B cell (primary cell): ENCODE data around the gene STAG2. TPM values are rescaled to one million over a fixed set of nuclear protein-coding genes. Genes with fewer than 3 reads are reported as not detected.

Experiments used
- ATAC-seq: fragments of 200-7000 bp; cut with Tn5 transposase; one replicate; pipeline ENCODE4 v1.10.0; 2021; ENCODE audit warnings: low read depth, mild to moderate bottlenecking, moderate number of reproducible peaks, moderate library complexity
- CTCF ChIA-PET: fragments of 350-600 bp; sonication (Branson Sonifier 250); formaldehyde crosslinking; loops from one replicate; lab custom pipeline; 2021; ENCODE audit warnings: antibody characterized with exemption, inconsistent platforms; lab: Charles Lee
- POLR2A ChIA-PET: fragments of 350-600 bp; sonication (Branson Sonifier 250); formaldehyde crosslinking; loops from one replicate; lab custom pipeline; 2021; ENCODE audit warnings: antibody characterized with exemption; lab: Charles Lee
- DNase-seq: peaks from one replicate; pipeline ENCODE4 v3.0.0; 2013
- H2AFZ ChIP-seq: 2 replicates; pipeline ENCODE4 v1.6.1; 2012; ENCODE audit warnings: mild to moderate bottlenecking, low read depth, low read length; ENCODE audit not compliant: insufficient read depth, poor library complexity, severe bottlenecking
- H3K27ac ChIP-seq, 2 donors: 1 replicate in 1 of 2; 2 replicates in 1 of 2; pipeline ENCODE4 v1.5.1; 2012 to 2013; ENCODE audit warnings: low read length in 2 of 2, mild to moderate bottlenecking in 2 of 2, moderate library complexity in 1 of 2
- H3K27me3 ChIP-seq, 4 experiments: fragments of 200-600 bp in 1 of 4; sonication (generic) in 1 of 4; replicated peaks in 1 of 4; 1 replicate in 2 of 4; 2 replicates in 2 of 4; pipeline versions ENCODE4 v1.6.1 to v1.7.0; 2013 to 2016; ENCODE audit warnings: low read length in 3 of 4, mild to moderate bottlenecking in 2 of 4, mixed read lengths in 1 of 4, moderate library complexity in 1 of 4; ENCODE audit not compliant: insufficient read depth in 4 of 4, control insufficient read depth in 3 of 4; ENCODE audit errors: control extremely low read depth in 1 of 4
- H3K36me3 ChIP-seq, 2 experiments: replicated peaks in 1 of 2; 1 replicate in 1 of 2; 2 replicates in 1 of 2; pipeline versions ENCODE4 v1.6.1 to v1.7.1; 2013; ENCODE audit warnings: low read length in 1 of 2; ENCODE audit not compliant: insufficient read depth in 2 of 2, control insufficient read depth in 1 of 2; ENCODE audit errors: control extremely low read depth in 1 of 2, extremely low read depth in 1 of 2
- H3K4me1 ChIP-seq, 2 donors: fragments of 200-600 bp in 1 of 2; sonication (generic) in 1 of 2; 1 replicate in 1 of 2; 2 replicates in 1 of 2; pipeline versions ENCODE4 v1.5.1 to v1.6.1; 2013 to 2017; ENCODE audit warnings: low read length in 2 of 2; ENCODE audit not compliant: control insufficient read depth in 2 of 2, insufficient read depth in 2 of 2
- H3K4me2 ChIP-seq: replicated peaks from 2 replicates; pipeline ENCODE3; 2012; ENCODE audit warnings: mild to moderate bottlenecking, low read depth, low read length; ENCODE audit not compliant: poor library complexity, severe bottlenecking
- H3K4me3 ChIP-seq, 5 experiments: fragments of 200-600 bp in 1 of 5; sonication (generic) in 1 of 5; 1 replicate in 3 of 5; 2 replicates in 2 of 5; pipeline versions ENCODE4 v1.5.1 to v1.7.0; 2011 to 2016; ENCODE audit warnings: low read length in 4 of 5, mild to moderate bottlenecking in 4 of 5, low read depth in 2 of 5, control low read depth in 1 of 5, moderate library complexity in 1 of 5; ENCODE audit not compliant: insufficient read depth in 1 of 5; ENCODE audit errors: control extremely low read depth in 1 of 5, extremely low read depth in 1 of 5
- H3K79me2 ChIP-seq: fragments of 200-600 bp; sonication (generic); one replicate; pipeline ENCODE4 v1.6.0; 2016; ENCODE audit warnings: low read length; ENCODE audit not compliant: control insufficient read depth, insufficient read depth
- H3K9ac ChIP-seq: fragments of 200-600 bp; sonication (generic); 2 replicates; pipeline ENCODE4 v1.6.1; 2017; ENCODE audit warnings: mild to moderate bottlenecking, low read length, moderate library complexity
- H3K9me3 ChIP-seq, 3 donors: one replicate each; pipeline versions ENCODE4 v1.6.1 to v1.7.1; 2013; ENCODE audit warnings: low read length in 2 of 3; ENCODE audit not compliant: control insufficient read depth in 2 of 3, insufficient read depth in 1 of 3; ENCODE audit errors: control extremely low read depth in 1 of 3
- H4K20me1 ChIP-seq: 2 replicates; pipeline ENCODE4 v1.6.0; 2012; ENCODE audit warnings: mild to moderate bottlenecking, low read length; ENCODE audit not compliant: insufficient read depth, control insufficient read depth, poor library complexity, severe bottlenecking
- H3K27ac Mint-ChIP-seq: one replicate; pipeline ENCODE4 v1.8.0; 2021; ENCODE audit warnings: mixed read lengths
- H3K27me3 Mint-ChIP-seq: one replicate; pipeline ENCODE4 v1.8.0; 2021; ENCODE audit warnings: mixed read lengths
- H3K4me1 Mint-ChIP-seq: one replicate; pipeline ENCODE4 v1.8.0; 2021; ENCODE audit warnings: mixed read lengths
- H3K4me3 Mint-ChIP-seq: one replicate; pipeline ENCODE4 v1.8.0; 2021; ENCODE audit warnings: mixed read lengths
- H3K9me3 Mint-ChIP-seq: one replicate; pipeline ENCODE4 v1.8.0; 2022; ENCODE audit warnings: mixed read lengths; ENCODE audit not compliant: insufficient read depth
- EZH2 ChIP-seq: IDR thresholded peaks from 2 replicates; pipeline ENCODE4 v1.6.1; 2012; ENCODE audit warnings: borderline replicate concordance, low read depth, mild to moderate bottlenecking, moderate library complexity, low read length; ENCODE audit not compliant: insufficient read depth, poor library complexity, severe bottlenecking
- WGBS: methylation state at CpG from one replicate; pipeline ENCODE4 v1.1.5; 2013; ENCODE audit warnings: missing lambda C conversion rate; ENCODE audit not compliant: insufficient coverage; 5-methylcytosine and 5-hydroxymethylcytosine counted together
- intact Hi-C: fragments of 100-400 bp; cut with micrococcal nuclease; formaldehyde crosslinking; loops from one replicate; pipeline ENCODE4 v1.10.0; 2022
- polyA plus RNA-seq: library from polyadenylated mRNA; depleted of rRNA; stranded (reverse); fragments of >200 nt; gene quantifications from 2 replicates; pipeline ENCODE4 v1.2.3, GENCODE V29; 2012
- total RNA-seq, 2 donors: library from RNA; stranded (reverse); fragments of 120-200 nt in 1 of 2; gene quantifications; 1 replicate in 1 of 2; 2 replicates in 1 of 2; pipeline versions ENCODE4 v1.2.3 to v1.2.4, GENCODE V29; 2013 to 2022
- TF ChIP-seq, protein P1 (sequence below): fragments of 200-600 bp; IDR thresholded peaks from one replicate; pipeline ENCODE4 v1.8.0; 2022; ENCODE audit warnings: antibody characterized with exemption, mild to moderate bottlenecking

The STAG2 gene
- total and polyA plus RNA-seq, 2 donors (not counting 1 experiment from before 2014, with no cell fraction given), result 15.3 to 117 TPM

DNA sequence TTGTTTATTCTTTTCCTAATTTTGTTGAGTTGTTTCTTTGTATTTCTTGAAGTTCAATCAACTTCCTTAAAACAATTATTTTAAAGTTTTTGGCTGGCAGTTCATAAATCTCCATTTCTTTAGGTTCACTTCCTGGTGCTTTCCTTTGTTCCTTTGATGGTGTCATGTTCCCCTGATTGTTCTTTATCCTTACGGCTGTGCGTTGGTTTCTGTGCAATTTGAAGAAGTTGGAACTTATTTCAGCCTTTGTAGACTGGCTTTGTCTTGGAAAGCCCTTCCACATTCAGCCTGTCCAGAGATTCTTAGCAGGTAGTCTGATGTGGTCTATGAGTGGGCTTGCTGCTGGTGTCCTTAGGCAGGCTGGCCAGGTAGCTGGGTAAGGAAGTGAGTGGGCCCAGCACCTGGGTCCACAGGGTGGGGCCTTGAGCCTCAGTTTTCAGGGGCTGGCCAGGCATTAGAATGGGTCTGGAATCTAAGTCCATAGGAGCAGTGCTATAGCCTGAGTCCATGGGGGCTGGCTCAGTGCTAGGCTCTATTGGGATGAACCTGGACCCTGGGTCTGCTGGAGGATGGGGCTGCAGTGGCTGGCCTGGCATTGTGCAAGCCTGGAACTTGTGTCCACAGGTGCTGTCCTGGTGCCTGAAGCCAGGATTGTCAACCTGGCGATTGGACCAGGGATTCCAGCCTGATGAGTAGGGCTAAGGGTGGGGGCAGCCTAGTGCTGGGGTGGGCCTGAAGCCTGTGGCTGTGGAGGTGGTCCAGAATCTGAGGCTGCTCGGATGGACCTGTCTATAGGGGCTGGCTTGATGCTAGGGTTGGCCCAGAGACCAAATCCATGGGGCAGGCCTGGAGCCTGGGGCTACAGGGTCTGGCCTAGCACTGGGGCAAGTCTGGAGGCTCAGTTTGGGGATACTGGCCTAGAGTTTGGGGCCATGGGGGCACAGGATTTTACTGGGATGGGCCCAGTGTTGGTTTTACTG, 152.4 kb downstream of the STAG2 start:
- CTCF ChIA-PET, result no interaction called here
- H3K36me3 ChIP-seq, result no peaks in the 10 kb centered on the region
- no peak for ATAC-seq
- H3K4me3 Mint-ChIP-seq, result no peak overlapping the region
- H3K27ac ChIP-seq, result no peak overlapping the region
- H4K20me1 ChIP-seq, result no peaks in the 10 kb centered on the region
- H3K4me1 Mint-ChIP-seq, result no peaks in the 10 kb centered on the region
- 93% methylated on average over 3 of the region's 4 CpGs for WGBS
- H3K4me3 ChIP-seq, result no peak overlapping the region
- no peak overlapping the region for H3K4me2 ChIP-seq
- H3K9ac ChIP-seq, result no peak overlapping the region
- H2AFZ ChIP-seq, result no peak overlapping the region
- no peak for DNase-seq
- intact Hi-C loops, result no loop called here
- no peak overlapping the region for H3K27ac Mint-ChIP-seq
- TF ChIP-seq, protein P1, sequence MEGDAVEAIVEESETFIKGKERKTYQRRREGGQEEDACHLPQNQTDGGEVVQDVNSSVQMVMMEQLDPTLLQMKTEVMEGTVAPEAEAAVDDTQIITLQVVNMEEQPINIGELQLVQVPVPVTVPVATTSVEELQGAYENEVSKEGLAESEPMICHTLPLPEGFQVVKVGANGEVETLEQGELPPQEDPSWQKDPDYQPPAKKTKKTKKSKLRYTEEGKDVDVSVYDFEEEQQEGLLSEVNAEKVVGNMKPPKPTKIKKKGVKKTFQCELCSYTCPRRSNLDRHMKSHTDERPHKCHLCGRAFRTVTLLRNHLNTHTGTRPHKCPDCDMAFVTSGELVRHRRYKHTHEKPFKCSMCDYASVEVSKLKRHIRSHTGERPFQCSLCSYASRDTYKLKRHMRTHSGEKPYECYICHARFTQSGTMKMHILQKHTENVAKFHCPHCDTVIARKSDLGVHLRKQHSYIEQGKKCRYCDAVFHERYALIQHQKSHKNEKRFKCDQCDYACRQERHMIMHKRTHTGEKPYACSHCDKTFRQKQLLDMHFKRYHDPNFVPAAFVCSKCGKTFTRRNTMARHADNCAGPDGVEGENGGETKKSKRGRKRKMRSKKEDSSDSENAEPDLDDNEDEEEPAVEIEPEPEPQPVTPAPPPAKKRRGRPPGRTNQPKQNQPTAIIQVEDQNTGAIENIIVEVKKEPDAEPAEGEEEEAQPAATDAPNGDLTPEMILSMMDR, result no peak
- TF ChIP-seq EZH2, result no peak
- no peaks in the 10 kb centered on the region for H3K9me3 Mint-ChIP-seq
- H3K4me1 ChIP-seq, result no peaks in the 10 kb centered on the region
- H3K27me3 Mint-ChIP-seq, result no peaks in the 10 kb centered on the region
- POLR2A ChIA-PET, result no interaction called here
- no peaks in the 10 kb centered on the region for H3K27me3 ChIP-seq
- H3K79me2 ChIP-seq, result no peaks in the 10 kb centered on the region
- peaks cover 0 to 4% (median 0%) of the 10 kb centered on the region in 3 donors for H3K9me3 ChIP-seq

DNA sequence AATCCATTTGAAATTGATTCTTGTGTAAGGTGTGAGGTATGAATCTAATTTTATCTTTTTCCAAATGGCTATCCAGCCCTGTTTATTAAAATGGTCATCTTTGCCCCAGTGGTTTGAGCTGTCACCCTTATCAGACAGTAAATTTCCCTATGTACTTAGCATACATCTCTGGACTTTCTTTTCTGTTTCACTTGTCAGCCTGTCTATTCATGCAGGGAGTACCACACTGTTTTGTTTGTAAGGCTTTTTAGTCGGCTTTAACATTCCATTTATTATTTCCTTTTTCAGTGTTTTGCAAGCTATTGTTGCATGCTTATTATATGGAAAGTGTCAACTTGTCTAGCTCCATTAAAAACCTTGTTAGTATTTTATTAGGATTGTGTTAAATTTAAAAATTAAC, 155.8 kb downstream of the STAG2 start:
- Histone ChIP-seq H3K79me2 (no peaks in the 10 kb centered on the region), H3K4me3 (no peak overlapping the region), H3K4me2 (no peak overlapping the region), H3K9me3 (no peaks in the 10 kb centered on the region), H3K27ac (no peak overlapping the region), H3K36me3 (no peaks in the 10 kb centered on the region), H3K9ac (no peak overlapping the region), H3K4me1 (no peaks in the 10 kb centered on the region), H2AFZ (no peak overlapping the region), H3K27me3 (no peaks in the 10 kb centered on the region), H4K20me1 (no peaks in the 10 kb centered on the region)
- no peaks in the 10 kb centered on the region for H3K9me3 Mint-ChIP-seq
- TF ChIP-seq, protein P1, result no peak
- TF ChIP-seq EZH2, result no peak
- no peak for ATAC-seq
- ChIA-PET CTCF (no interaction called here), POLR2A (no interaction called here)
- intact Hi-C loops, result no loop called here
- no peaks in the 10 kb centered on the region for H3K4me1 Mint-ChIP-seq
- no peak overlapping the region for H3K4me3 Mint-ChIP-seq
- H3K27me3 Mint-ChIP-seq, result no peaks in the 10 kb centered on the region
- no peak overlapping the region for H3K27ac Mint-ChIP-seq
- no CpG with 5 or more reads among the region's 1 CpG for WGBS
- DNase-seq, result no peak
